Gastrocnemius medialis (tissue), 4 donors: ENCODE data around the gene RMI2. TPM values are rescaled to one million over a fixed set of nuclear protein-coding genes. Genes with fewer than 3 reads are reported as not detected.

Source experiments
- ATAC-seq, 2 donors: fragments of 150-250 bp; one replicate each; pipeline ENCODE4 v1.9.1; 2016
- DNase-seq, 2 donors: peaks; one replicate each; pipeline ENCODE4 v3.0.0-alpha.2; 2019
- H3K27ac ChIP-seq, 4 donors: fragments of 200-600 bp; sonication (generic); 1 replicate in 1 of 4; 2 replicates in 3 of 4; pipeline ENCODE4 v1.5.1; 2016 to 2018; ENCODE audit warnings: mild to moderate bottlenecking in 2 of 4, moderate library complexity in 1 of 4
- H3K27me3 ChIP-seq, 3 donors: fragments of 200-600 bp; sonication (generic) in 2 of 3; 1 replicate in 1 of 3; 2 replicates in 2 of 3; pipeline versions ENCODE4 v1.5.1 to v1.6.0; 2016 to 2019; ENCODE audit warnings: mild to moderate bottlenecking in 1 of 3, moderate library complexity in 1 of 3
- H3K36me3 ChIP-seq, 2 donors: fragments of 200-600 bp; sonication (generic) in 1 of 2; one replicate each; pipeline ENCODE4 v1.5.1; 2017 to 2018
- H3K4me1 ChIP-seq, 2 donors: fragments of 200-600 bp; sonication (generic) in 1 of 2; one replicate each; pipeline ENCODE4 v1.5.1; 2016 to 2017; ENCODE audit warnings: mild to moderate bottlenecking in 2 of 2
- H3K4me3 ChIP-seq, 4 donors: fragments of 200-600 bp; sonication (generic) in 3 of 4; 1 replicate in 1 of 4; 2 replicates in 3 of 4; pipeline ENCODE4 v1.5.1; 2016 to 2019; ENCODE audit warnings: mild to moderate bottlenecking in 2 of 4
- H3K9me3 ChIP-seq, 3 donors: fragments of 200-600 bp; sonication (generic) in 2 of 3; 1 replicate in 1 of 3; 2 replicates in 2 of 3; pipeline ENCODE4 v1.5.1; 2016 to 2019
- CTCF ChIP-seq, 5 experiments: fragments of 450-650 bp in 3 of 5; fragments of 200-600 bp in 2 of 5; sonication (generic) in 2 of 5; IDR thresholded peaks in 4 of 5; conservative IDR thresholded peaks in 1 of 5; 1 replicate in 4 of 5; 2 replicates in 1 of 5; pipeline ENCODE4 v1.5.1; 2016 to 2019; ENCODE audit warnings: antibody characterized with exemption in 5 of 5, mild to moderate bottlenecking in 3 of 5, moderate library complexity in 3 of 5
- POLR2A ChIP-seq, 2 donors: fragments of 450-650 bp; IDR thresholded peaks; one replicate each; pipeline ENCODE4 v1.6.1; 2017; ENCODE audit warnings: antibody characterized with exemption in 2 of 2, mild to moderate bottlenecking in 2 of 2, moderate library complexity in 2 of 2
- in situ Hi-C, 4 donors: fragments of 200-750 bp; cut with MboI; loops; one replicate each; pipeline versions ENCODE4 v1.15.0 to v1.8.0; 2017; ENCODE audit warnings: low sequenced_read_pairs in 4 of 4
- intact Hi-C: fragments of 100-400 bp; cut with DNase I; formaldehyde crosslinking; loops from one replicate; pipeline ENCODE4 v1.15.1; 2023; ENCODE audit warnings: low total_unique reads
- total RNA-seq, 4 donors: library from RNA; depleted of rRNA; stranded (reverse); fragments of >200 nt; gene quantifications; one replicate each; pipeline versions ENCODE4 v1.1.0 to v1.2.3, GENCODE V29; 2016

Gene RMI2
- total RNA-seq, 4 donors from 2014 or later: 0.44 to 0.49 TPM; not detected in 2

GRCh38 chr16:11386054-11386680, 40.9 kb downstream of the RMI2 start:
- DNase-seq: no peak
- intact Hi-C loops: no loop called here
- peaks cover 0 to 5% of the 10 kb centered on the region in 2 donors for H3K4me1 ChIP-seq
- no peaks in the 10 kb centered on the region for H3K27me3 ChIP-seq
- in situ Hi-C loops: loop anchor here in 3 of 4 donors (25.0 kb wide), 2 partner anchors 426 to 676 kb away; no protein-coding TSS in a partner anchor
- TF ChIP-seq CTCF (IDR thresholded peaks at IDR 0.05 in 4 of 5, conservative IDR thresholded peaks at IDR 0.05 in 1 of 5) (no peak), POLR2A (IDR thresholded peaks at IDR 0.05) (no peak)
- no peak overlapping the region for H3K27ac ChIP-seq
- H3K4me3 ChIP-seq: no peak overlapping the region
- H3K9me3 ChIP-seq: no peaks in the 10 kb centered on the region
- ATAC-seq: no peak
- H3K36me3 ChIP-seq: no peaks in the 10 kb centered on the region

- DNase-seq (no peak), ATAC-seq (peak; percentile 27 to 30)
- TF ChIP-seq POLR2A (IDR thresholded peaks at IDR 0.05) (no peak), CTCF (IDR thresholded peaks at IDR 0.05 in 4 of 5, conservative IDR thresholded peaks at IDR 0.05 in 1 of 5) (peak; percentile 18 to 50 (median 29))
- H3K36me3 ChIP-seq: no peaks in the 10 kb centered on the region
- no peaks in the 10 kb centered on the region for H3K27me3 ChIP-seq
- H3K27ac ChIP-seq: no peak overlapping the region
- H3K4me1 ChIP-seq: peaks cover 0 to 5% of the 10 kb centered on the region in 2 donors
- H3K4me3 ChIP-seq: no peak overlapping the region
- in situ Hi-C loops: loop anchor here in 3 of 4 donors (25.0 kb wide), 2 partner anchors 425 to 675 kb away; no protein-coding TSS in a partner anchor
- H3K9me3 ChIP-seq: no peaks in the 10 kb centered on the region
- intact Hi-C loops: no loop called here
These were observed 41.7 kb downstream of the RMI2 start for GRCh38 chr16:11386791-11387546.

- Histone ChIP-seq H3K27me3 (no peaks in the 10 kb centered on the region), H3K27ac (no peak overlapping the region), H3K9me3 (no peaks in the 10 kb centered on the region), H3K4me3 (no peak overlapping the region), H3K4me1 (peaks cover 0 to 5% of the 10 kb centered on the region in 2 donors), H3K36me3 (no peaks in the 10 kb centered on the region)
- DNase-seq: no peak
- no peak for ATAC-seq
- TF ChIP-seq CTCF (IDR thresholded peaks at IDR 0.05 in 4 of 5, conservative IDR thresholded peaks at IDR 0.05 in 1 of 5) (no peak), POLR2A (IDR thresholded peaks at IDR 0.05) (no peak)
- intact Hi-C loops: no loop called here
- in situ Hi-C loops: loop anchor here in 3 of 4 donors (25.0 kb wide), 2 partner anchors 423 to 673 kb away; no protein-coding TSS in a partner anchor
These were observed 43.8 kb downstream of the RMI2 start for GRCh38 chr16:11389083-11389482.

GRCh38 chr16:11389631-11390565, 44.6 kb downstream of the RMI2 start:
- in situ Hi-C loops: loop anchor here (5.0 to 25.0 kb wide), 5 partner anchors 252 to 672 kb away; no protein-coding TSS in a partner anchor
- no peak for ATAC-seq
- no peaks in the 10 kb centered on the region for H3K36me3 ChIP-seq
- no peak overlapping the region for H3K4me3 ChIP-seq
- intact Hi-C loops: no loop called here
- H3K9me3 ChIP-seq: no peaks in the 10 kb centered on the region
- TF ChIP-seq POLR2A (IDR thresholded peaks at IDR 0.05) (no peak), CTCF (IDR thresholded peaks at IDR 0.05 in 4 of 5, conservative IDR thresholded peaks at IDR 0.05 in 1 of 5) (no peak)
- H3K27me3 ChIP-seq: no peaks in the 10 kb centered on the region
- H3K4me1 ChIP-seq: peaks cover 4 to 5% of the 10 kb centered on the region in 2 donors
- H3K27ac ChIP-seq: no peak overlapping the region
- no peak for DNase-seq
